NB4 (cell line): ENCODE data around the gene PAPOLB.

Experiments
- POLR2A ChIP-seq: IDR thresholded peaks from 2 replicates; pipeline ENCODE4 v1.6.1; 2011; ENCODE audit warnings: mild to moderate bottlenecking; ENCODE audit not compliant: insufficient read length; ENCODE audit errors: extremely low read depth
- TF ChIP-seq, protein P1 (sequence below): IDR thresholded peaks from one replicate; pipeline ENCODE4 v1.5.1; 2012; ENCODE audit warnings: low read depth, low read length

DNA sequence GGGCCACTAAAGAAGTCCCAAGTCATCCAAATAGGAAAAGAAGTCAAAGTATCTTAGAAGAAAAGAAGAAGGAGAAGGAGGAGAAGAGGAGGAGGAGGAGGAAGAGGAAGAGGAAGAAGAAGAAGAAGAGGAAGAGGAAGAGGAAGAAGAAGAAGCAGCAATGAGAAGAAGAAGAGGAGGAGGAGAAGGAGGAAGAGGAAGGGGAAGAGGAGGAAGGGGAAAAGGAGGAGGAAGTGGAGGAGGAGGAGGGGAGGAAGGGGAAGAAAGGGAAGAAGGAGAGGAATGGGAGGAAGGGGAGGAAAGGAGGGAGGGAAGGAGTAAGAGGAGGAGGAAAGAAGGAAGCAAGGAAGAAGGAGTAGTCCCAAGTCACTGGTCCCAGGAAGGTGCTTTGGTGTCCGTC, 43.3 kb upstream of the PAPOLB start:
- no peak for TF ChIP-seq POLR2A
- TF ChIP-seq, protein P1, sequence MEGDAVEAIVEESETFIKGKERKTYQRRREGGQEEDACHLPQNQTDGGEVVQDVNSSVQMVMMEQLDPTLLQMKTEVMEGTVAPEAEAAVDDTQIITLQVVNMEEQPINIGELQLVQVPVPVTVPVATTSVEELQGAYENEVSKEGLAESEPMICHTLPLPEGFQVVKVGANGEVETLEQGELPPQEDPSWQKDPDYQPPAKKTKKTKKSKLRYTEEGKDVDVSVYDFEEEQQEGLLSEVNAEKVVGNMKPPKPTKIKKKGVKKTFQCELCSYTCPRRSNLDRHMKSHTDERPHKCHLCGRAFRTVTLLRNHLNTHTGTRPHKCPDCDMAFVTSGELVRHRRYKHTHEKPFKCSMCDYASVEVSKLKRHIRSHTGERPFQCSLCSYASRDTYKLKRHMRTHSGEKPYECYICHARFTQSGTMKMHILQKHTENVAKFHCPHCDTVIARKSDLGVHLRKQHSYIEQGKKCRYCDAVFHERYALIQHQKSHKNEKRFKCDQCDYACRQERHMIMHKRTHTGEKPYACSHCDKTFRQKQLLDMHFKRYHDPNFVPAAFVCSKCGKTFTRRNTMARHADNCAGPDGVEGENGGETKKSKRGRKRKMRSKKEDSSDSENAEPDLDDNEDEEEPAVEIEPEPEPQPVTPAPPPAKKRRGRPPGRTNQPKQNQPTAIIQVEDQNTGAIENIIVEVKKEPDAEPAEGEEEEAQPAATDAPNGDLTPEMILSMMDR = no peak
